ENCODE results near the gene UTY.

DNA sequence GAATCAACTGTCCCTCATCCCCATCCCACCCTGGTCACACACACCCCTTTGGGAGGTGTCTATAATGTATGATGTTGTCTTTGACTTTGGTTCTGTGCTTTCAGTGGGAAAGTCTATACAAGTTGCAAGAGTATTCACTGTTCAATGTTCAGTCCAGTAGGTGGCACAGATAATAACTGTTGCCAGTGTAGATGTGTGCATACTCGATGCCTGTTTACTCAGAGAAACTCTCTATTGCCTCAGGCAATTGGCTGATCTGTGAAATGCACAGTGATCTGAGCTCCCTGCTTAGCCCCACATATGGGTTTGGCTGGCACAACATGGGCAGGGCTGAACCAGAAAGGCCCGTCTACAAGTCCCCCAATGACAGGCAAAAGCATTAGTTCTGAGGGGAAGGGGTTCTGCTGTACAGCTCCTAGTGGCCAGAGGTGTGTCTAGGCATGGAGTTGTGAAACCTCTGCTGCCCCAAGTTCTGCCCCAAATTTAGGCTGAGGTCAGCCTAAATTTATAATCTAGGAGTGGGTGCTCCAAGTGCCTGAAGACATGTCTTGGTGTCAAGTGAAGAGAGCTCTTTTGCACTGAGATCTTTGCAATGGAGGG is 252.4 kb downstream of the UTY start:
- TF ChIP-seq, protein P1, sequence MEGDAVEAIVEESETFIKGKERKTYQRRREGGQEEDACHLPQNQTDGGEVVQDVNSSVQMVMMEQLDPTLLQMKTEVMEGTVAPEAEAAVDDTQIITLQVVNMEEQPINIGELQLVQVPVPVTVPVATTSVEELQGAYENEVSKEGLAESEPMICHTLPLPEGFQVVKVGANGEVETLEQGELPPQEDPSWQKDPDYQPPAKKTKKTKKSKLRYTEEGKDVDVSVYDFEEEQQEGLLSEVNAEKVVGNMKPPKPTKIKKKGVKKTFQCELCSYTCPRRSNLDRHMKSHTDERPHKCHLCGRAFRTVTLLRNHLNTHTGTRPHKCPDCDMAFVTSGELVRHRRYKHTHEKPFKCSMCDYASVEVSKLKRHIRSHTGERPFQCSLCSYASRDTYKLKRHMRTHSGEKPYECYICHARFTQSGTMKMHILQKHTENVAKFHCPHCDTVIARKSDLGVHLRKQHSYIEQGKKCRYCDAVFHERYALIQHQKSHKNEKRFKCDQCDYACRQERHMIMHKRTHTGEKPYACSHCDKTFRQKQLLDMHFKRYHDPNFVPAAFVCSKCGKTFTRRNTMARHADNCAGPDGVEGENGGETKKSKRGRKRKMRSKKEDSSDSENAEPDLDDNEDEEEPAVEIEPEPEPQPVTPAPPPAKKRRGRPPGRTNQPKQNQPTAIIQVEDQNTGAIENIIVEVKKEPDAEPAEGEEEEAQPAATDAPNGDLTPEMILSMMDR (conservative IDR thresholded peaks at IDR 0.05; ENCODE audit: low read length) = peak; percentile 35; the same call in 1 of the 2 replicates
- TF ChIP-seq EZH2phosphoT487 (IDR thresholded peaks at IDR 0.05; ENCODE audit: borderline replicate concordance, low read depth, low read length) = no peak

Measured in OCI-LY7 (cell line).